ENCODE results near the gene PDGFB. TPM values are rescaled to one million over a fixed set of nuclear protein-coding genes. Genes with fewer than 3 reads are reported as not detected.

The PDGFB gene
- total and polyA plus RNA-seq, 7 donors: 5.2 to 16.4 (median 10.1) TPM

DNA sequence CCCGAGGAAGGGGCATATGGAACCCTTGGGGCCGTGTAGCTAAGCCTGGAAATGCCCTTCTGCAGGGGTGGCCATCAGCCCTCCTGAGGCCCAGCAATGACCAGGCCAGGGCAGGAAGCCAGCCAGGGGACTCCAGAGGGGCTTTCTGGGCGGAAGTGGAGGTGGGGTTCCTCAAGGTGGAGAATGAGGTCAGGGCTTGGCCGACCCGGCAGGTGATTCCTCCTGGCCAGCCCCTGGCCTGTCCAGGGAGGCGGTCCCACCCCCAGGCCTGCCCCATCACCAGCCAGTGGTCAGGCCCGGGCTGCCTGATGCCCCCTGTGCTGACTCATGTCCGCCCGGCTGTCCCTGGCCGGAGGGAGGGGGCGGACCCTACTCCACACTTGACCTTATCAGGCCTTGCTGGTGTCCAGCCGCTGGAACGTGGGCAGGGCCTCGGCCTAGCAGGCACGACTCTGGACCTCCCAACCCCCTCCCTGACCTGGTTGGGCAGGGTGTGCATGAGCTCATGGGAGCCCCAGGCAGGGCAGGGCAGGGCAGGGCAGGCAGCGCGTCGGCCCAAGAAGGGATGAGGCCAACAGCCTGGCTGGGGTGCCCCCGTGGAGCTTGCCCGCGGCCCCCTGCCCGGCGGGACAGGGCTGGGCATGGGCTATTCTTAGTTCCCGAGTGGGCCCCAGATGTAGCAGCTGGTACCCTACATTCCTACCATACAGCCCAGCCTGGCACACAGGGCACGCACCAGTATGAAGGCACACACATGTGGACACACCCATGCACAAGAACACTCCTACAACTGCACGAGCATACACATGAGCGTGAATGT is 38.8 kb upstream of the PDGFB start:
- Histone ChIP-seq H3K9me3 (no peaks in the 10 kb centered on the region), H3K4me1 (peaks cover 25% of the 10 kb centered on the region), H3K27ac (peak overlapping the region; percentile 89), H3K27me3 (ENCODE audit: insufficient read depth in 3 of 3, low read length in 2 of 3) (no peaks in the 10 kb centered on the region), H3K36me3 (ENCODE audit: insufficient read depth in 1 of 2, low read depth in 1 of 2) (no peaks in the 10 kb centered on the region), H3K4me3 (no peak overlapping the region)
- DNase-seq: peak; percentile 87 to 94
- intact Hi-C loops (cut with DNase I): no loop called here
- TF ChIP-seq, protein P1, sequence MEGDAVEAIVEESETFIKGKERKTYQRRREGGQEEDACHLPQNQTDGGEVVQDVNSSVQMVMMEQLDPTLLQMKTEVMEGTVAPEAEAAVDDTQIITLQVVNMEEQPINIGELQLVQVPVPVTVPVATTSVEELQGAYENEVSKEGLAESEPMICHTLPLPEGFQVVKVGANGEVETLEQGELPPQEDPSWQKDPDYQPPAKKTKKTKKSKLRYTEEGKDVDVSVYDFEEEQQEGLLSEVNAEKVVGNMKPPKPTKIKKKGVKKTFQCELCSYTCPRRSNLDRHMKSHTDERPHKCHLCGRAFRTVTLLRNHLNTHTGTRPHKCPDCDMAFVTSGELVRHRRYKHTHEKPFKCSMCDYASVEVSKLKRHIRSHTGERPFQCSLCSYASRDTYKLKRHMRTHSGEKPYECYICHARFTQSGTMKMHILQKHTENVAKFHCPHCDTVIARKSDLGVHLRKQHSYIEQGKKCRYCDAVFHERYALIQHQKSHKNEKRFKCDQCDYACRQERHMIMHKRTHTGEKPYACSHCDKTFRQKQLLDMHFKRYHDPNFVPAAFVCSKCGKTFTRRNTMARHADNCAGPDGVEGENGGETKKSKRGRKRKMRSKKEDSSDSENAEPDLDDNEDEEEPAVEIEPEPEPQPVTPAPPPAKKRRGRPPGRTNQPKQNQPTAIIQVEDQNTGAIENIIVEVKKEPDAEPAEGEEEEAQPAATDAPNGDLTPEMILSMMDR (IDR thresholded peaks at IDR 0.05): no peak
- peak; percentile 90 to 94 (median 91) for ATAC-seq
- WGBS, 3 donors: 23 to 30% (median 25%) methylated on average over 22 to 27 of the region's 27 CpGs

DNA sequence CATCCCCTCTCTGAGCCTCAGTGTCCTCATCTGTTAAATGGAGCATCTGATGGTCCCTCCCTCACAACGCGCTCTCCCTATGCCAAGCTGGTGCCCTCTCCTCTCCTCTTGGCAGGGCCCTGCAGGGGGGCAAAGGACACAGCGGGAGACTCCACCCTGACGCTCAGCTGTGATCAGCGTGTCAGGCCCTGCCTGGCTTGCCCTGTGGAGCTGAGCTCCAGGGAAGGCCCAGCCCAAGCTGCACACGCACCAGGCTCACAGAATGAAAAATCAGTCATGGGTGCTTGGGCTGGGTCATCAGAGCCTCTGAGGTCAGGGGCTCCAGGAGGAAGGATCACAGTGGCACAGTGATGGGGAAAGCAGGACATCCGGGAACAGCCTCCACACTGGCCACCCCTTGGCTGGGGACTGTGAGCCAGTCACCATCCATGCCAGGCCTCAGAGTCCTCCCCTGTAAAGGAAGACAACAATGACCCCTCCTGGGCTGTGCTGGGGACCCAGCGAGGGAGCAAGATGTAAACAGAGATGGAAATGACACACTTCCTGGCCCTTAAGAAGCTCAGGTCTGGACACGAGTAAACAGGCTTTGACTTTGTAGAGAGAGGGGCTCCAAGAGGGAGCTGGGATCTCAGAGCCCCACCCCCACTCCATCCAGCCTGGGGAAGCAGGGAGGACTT is 38.0 kb upstream of the PDGFB start:
- no peaks in the 10 kb centered on the region for H3K36me3 ChIP-seq (ENCODE audit: insufficient read depth in 1 of 2, low read depth in 1 of 2)
- H3K9me3 ChIP-seq: no peaks in the 10 kb centered on the region
- ATAC-seq (peak; percentile 52 to 75 (median 70)), DNase-seq (peak; percentile 46 to 72)
- TF ChIP-seq, protein P1 (IDR thresholded peaks at IDR 0.05): no peak
- peaks cover 32% of the 10 kb centered on the region for H3K4me1 ChIP-seq
- H3K27me3 ChIP-seq (ENCODE audit: insufficient read depth in 3 of 3, low read length in 2 of 3): no peaks in the 10 kb centered on the region
- intact Hi-C loops (cut with DNase I): no loop called here
- no peak overlapping the region for H3K4me3 ChIP-seq
- peak overlapping the region; percentile 89 for H3K27ac ChIP-seq
- 65 to 76% (median 65%) methylated on average over 9 of the region's 9 CpGs for WGBS, 3 donors

GRCh38 chr22:39281126-39281525 is 36.3 kb upstream of the PDGFB start:
- ATAC-seq (no peak), DNase-seq (no peak)
- H3K4me3 ChIP-seq: no peak overlapping the region
- H3K27ac ChIP-seq: peak overlapping the region; percentile 89
- TF ChIP-seq, protein P1 (IDR thresholded peaks at IDR 0.05): no peak
- no peaks in the 10 kb centered on the region for H3K27me3 ChIP-seq (ENCODE audit: insufficient read depth in 3 of 3, low read length in 2 of 3)
- intact Hi-C loops (cut with DNase I): no loop called here
- H3K9me3 ChIP-seq: no peaks in the 10 kb centered on the region
- WGBS, 3 donors: 78 to 91% (median 81%) methylated on average over 6 of the region's 6 CpGs
- H3K36me3 ChIP-seq (ENCODE audit: insufficient read depth in 1 of 2, low read depth in 1 of 2): no peaks in the 10 kb centered on the region
- H3K4me1 ChIP-seq: peaks cover 41% of the 10 kb centered on the region

GRCh38 chr22:39280250-39280649 is 35.5 kb upstream of the PDGFB start:
- no peaks in the 10 kb centered on the region for H3K27me3 ChIP-seq (ENCODE audit: insufficient read depth in 3 of 3, low read length in 2 of 3)
- no peaks in the 10 kb centered on the region for H3K36me3 ChIP-seq (ENCODE audit: insufficient read depth in 1 of 2, low read depth in 1 of 2)
- H3K27ac ChIP-seq: peak overlapping the region; percentile 75
- intact Hi-C loops (cut with DNase I): no loop called here
- ATAC-seq: no peak
- 85 to 86% (median 86%) methylated on average over 7 of the region's 7 CpGs for WGBS, 3 donors
- H3K4me1 ChIP-seq: peaks cover 41% of the 10 kb centered on the region
- H3K4me3 ChIP-seq: no peak overlapping the region
- no peak for DNase-seq
- no peaks in the 10 kb centered on the region for H3K9me3 ChIP-seq
- TF ChIP-seq, protein P1 (IDR thresholded peaks at IDR 0.05): no peak

All from psoas muscle (tissue), 8 donors.